DOHH2 (cell line): Measurements from ENCODE around the gene ELANE.

Experiments used
- H3F3A ChIP-seq: fragments of 200-600 bp; sonication (generic), shearing (Covaris generic); 2 replicates; pipeline ENCODE4 v1.6.0; 2016; ENCODE audit warnings: antibody characterized with exemption, mild to moderate bottlenecking; ENCODE audit not compliant: control insufficient read depth, insufficient read depth
- H3K27ac ChIP-seq: fragments of 200-600 bp; sonication (generic); 2 replicates; pipeline ENCODE4 v1.5.1; 2014; ENCODE audit warnings: low read depth, mild to moderate bottlenecking, low read length, moderate library complexity
- H3K27me3 ChIP-seq: fragments of 200-600 bp; sonication (generic); 2 replicates; pipeline ENCODE4 v1.6.1; 2014; ENCODE audit warnings: mild to moderate bottlenecking, low read length, mixed read lengths; ENCODE audit not compliant: control insufficient read depth
- H3K36me3 ChIP-seq: fragments of 200-600 bp; sonication (generic); 2 replicates; pipeline ENCODE4 v1.6.1; 2014; ENCODE audit warnings: mild to moderate bottlenecking, low read length, moderate library complexity, mixed read lengths; ENCODE audit not compliant: control insufficient read depth
- H3K4me1 ChIP-seq: fragments of 200-600 bp; sonication (generic); 2 replicates; pipeline ENCODE4 v1.6.1; 2014; ENCODE audit warnings: mild to moderate bottlenecking, low read length, mixed read lengths; ENCODE audit not compliant: control insufficient read depth
- H3K4me2 ChIP-seq: fragments of 200-600 bp; sonication (generic); 2 replicates; pipeline ENCODE4 v1.6.0; 2014; ENCODE audit warnings: mild to moderate bottlenecking, low read length, moderate library complexity
- H3K4me3 ChIP-seq: fragments of 200-600 bp; sonication (generic); 2 replicates; pipeline ENCODE4 v1.5.1; 2014; ENCODE audit warnings: mild to moderate bottlenecking, low read length, mixed read lengths
- H3K79me2 ChIP-seq: fragments of 200-600 bp; sonication (generic); 2 replicates; pipeline ENCODE4 v1.6.1; 2014; ENCODE audit warnings: mild to moderate bottlenecking, low read length, mixed read lengths; ENCODE audit not compliant: control insufficient read depth
- H3K9me2 ChIP-seq: fragments of 200-600 bp; sonication (generic); replicated peaks from 2 replicates; pipeline ENCODE4 v1.6.1; 2014; ENCODE audit warnings: mild to moderate bottlenecking, low read length, mixed read lengths; ENCODE audit not compliant: control insufficient read depth
- H3K9me3 ChIP-seq: fragments of 200-600 bp; sonication (generic); 2 replicates; pipeline ENCODE4 v1.6.1; 2014; ENCODE audit warnings: antibody characterized with exemption, low read length, mixed read lengths; ENCODE audit not compliant: control insufficient read depth, insufficient read depth
- H4K20me1 ChIP-seq: fragments of 200-600 bp; sonication (generic); 2 replicates; pipeline ENCODE4 v1.6.0; 2014; ENCODE audit warnings: low read depth, mild to moderate bottlenecking, antibody characterized with exemption, low read length, moderate library complexity; ENCODE audit not compliant: control insufficient read depth, insufficient read depth
- EZH2phosphoT487 ChIP-seq: fragments of 200-600 bp; sonication (generic); IDR thresholded peaks from 2 replicates; pipeline ENCODE4 v1.6.1; 2017; ENCODE audit warnings: borderline replicate concordance, mild to moderate bottlenecking, antibody characterized with exemption, low read length, moderate library complexity, mixed read lengths
- TF ChIP-seq, protein P1 (sequence below): fragments of 200-600 bp; sonication (generic); IDR thresholded peaks from one replicate; pipeline ENCODE4 v1.5.1; 2014; ENCODE audit warnings: antibody characterized with exemption, mild to moderate bottlenecking, low read depth, low read length; ENCODE audit not compliant: poor library complexity, severe bottlenecking

ELANE gene

DNA sequence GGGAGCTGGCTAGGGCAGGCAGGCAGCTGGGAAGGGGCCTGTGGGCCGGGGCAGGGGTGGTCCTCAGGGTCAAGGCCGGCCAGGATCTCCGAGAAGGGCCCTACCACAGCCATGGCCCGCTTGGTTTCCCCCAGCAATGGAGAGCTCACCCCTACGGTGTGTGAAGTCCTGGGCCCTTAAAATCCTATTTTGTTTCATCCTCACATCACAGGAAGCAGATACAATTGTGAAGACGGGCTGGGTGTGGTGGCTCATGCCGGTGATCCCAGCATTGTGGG is 49.9 kb downstream of the ELANE start:
- Histone ChIP-seq H3K4me2 (no peak overlapping the region), H3K27ac (no peak overlapping the region), H3K4me3 (no peak overlapping the region), H3K27me3 (no peaks in the 10 kb centered on the region), H4K20me1 (peaks cover 8% of the 10 kb centered on the region; the same call in 1 of the 2 replicates), H3F3A (peaks cover 14% of the 10 kb centered on the region), H3K36me3 (peaks cover 9% of the 10 kb centered on the region; the same call in 1 of the 2 replicates), H3K79me2 (peaks cover 9% of the 10 kb centered on the region; the same call in 1 of the 2 replicates), H3K9me3 (no peaks in the 10 kb centered on the region), H3K4me1 (peaks cover 42% of the 10 kb centered on the region), H3K9me2 (no peaks in the 10 kb centered on the region)
- TF ChIP-seq EZH2phosphoT487 = no peak
- TF ChIP-seq, protein P1, sequence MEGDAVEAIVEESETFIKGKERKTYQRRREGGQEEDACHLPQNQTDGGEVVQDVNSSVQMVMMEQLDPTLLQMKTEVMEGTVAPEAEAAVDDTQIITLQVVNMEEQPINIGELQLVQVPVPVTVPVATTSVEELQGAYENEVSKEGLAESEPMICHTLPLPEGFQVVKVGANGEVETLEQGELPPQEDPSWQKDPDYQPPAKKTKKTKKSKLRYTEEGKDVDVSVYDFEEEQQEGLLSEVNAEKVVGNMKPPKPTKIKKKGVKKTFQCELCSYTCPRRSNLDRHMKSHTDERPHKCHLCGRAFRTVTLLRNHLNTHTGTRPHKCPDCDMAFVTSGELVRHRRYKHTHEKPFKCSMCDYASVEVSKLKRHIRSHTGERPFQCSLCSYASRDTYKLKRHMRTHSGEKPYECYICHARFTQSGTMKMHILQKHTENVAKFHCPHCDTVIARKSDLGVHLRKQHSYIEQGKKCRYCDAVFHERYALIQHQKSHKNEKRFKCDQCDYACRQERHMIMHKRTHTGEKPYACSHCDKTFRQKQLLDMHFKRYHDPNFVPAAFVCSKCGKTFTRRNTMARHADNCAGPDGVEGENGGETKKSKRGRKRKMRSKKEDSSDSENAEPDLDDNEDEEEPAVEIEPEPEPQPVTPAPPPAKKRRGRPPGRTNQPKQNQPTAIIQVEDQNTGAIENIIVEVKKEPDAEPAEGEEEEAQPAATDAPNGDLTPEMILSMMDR = no peak

DNA sequence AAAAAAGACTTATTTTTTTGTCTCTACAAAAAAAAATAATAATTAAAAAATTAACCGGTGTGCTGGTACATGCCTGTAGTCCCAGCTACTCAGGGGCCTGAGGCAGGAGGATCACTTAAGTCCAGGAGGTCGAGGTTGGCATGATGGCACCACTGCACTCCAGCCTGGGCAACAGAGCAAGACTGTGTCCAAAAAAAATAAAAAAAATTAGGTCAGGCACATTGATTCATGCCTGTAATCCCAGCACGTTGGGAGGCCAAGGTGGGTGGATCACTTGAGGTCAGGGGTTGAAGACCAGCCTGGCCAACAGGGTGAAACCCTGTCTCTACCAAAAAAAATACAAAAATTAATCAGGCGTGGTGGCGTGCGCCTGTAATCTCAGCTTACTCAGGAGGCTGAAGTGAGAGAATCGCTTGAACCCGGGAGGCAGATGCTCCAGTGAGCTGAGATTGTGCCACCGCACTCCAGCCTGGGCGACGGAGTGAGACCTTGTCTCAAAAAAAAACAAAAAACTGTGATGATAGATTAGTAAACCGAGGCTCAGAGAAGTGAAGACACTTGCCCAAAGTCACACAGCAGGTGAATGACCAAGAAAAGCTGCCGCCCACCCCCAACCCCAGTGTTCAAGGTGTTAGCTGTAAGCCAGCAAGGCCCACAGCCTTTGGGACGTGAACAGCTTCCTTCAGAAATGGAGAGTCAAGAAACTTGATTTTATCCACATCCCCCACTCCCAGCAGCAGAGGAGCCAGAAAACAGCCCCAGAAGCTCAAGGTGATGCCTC is 50.5 kb downstream of the ELANE start:
- H3K4me2 ChIP-seq = no peak overlapping the region
- H3K9me3 ChIP-seq = no peaks in the 10 kb centered on the region
- TF ChIP-seq, protein P1 = no peak
- no peak for TF ChIP-seq EZH2phosphoT487
- H3K79me2 ChIP-seq = peaks cover 15% of the 10 kb centered on the region
- H3K36me3 ChIP-seq = peaks cover 9% of the 10 kb centered on the region; the same call in 1 of the 2 replicates
- H3K27ac ChIP-seq = no peak overlapping the region
- peaks cover 14% of the 10 kb centered on the region for H3F3A ChIP-seq
- no peaks in the 10 kb centered on the region for H3K27me3 ChIP-seq
- H4K20me1 ChIP-seq = peaks cover 8% of the 10 kb centered on the region; the same call in 1 of the 2 replicates
- H3K9me2 ChIP-seq = no peaks in the 10 kb centered on the region
- peaks cover 47% of the 10 kb centered on the region for H3K4me1 ChIP-seq
- H3K4me3 ChIP-seq = no peak overlapping the region

DNA sequence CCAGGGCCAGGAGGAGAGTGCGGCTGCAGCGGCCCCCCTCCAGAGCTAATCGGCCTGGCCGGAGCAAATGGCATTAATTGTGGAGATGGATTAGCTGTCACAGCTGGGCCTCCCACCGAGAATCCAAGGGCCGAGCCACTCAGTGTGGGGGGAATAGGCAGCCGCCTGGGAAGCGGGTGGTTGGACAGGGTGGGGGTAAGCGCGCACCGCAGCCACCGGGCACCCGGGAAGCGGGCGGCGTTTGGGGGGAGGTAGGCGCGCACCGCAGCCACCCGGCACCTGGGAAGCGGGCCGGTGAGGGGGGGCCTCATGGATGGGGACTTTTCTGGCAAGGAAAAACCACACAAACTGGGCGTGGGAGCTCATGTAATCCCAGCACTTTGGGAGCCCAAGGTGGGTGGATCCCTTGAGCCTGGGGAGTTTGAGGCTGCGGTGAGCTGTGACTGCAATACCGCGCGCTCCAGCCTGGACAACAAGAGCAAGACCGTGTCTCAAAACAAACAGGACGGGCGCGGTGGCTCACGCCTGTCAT is 51.2 kb downstream of the ELANE start:
- Histone ChIP-seq H3K9me2 (no peaks in the 10 kb centered on the region), H3K36me3 (peaks cover 9% of the 10 kb centered on the region; the same call in 1 of the 2 replicates), H3K4me2 (no peak overlapping the region), H4K20me1 (peaks cover 8% of the 10 kb centered on the region; the same call in 1 of the 2 replicates), H3K4me1 (peaks cover 50% of the 10 kb centered on the region), H3K79me2 (peaks cover 18% of the 10 kb centered on the region), H3F3A (peaks cover 14% of the 10 kb centered on the region), H3K27ac (no peak overlapping the region), H3K4me3 (no peak overlapping the region), H3K9me3 (no peaks in the 10 kb centered on the region), H3K27me3 (no peaks in the 10 kb centered on the region)
- TF ChIP-seq, protein P1 = no peak
- TF ChIP-seq EZH2phosphoT487 = no peak
